IMR-90 (cell line): Measurements from ENCODE around the gene ITPR3. TPM values are rescaled to one million over a fixed set of nuclear protein-coding genes. Genes with fewer than 3 reads are reported as not detected.

Source experiments
- ATAC-seq: fragments of 200-7000 bp; cut with Tn5 transposase; 2 replicates; pipeline ENCODE4 v1.9.1; 2020; ENCODE audit warnings: low read depth, mild to moderate bottlenecking, moderate library complexity
- BruUV-seq: library from RNA; stranded (reverse); fragments of 400-500 nt; replicated peaks from 2 replicates; lab custom pipeline; 2021; lab: Mats Ljungman, UMichigan
- CTCF ChIA-PET: fragments of 300-600 bp; formaldehyde crosslinking; extraction: SDS; loops from one replicate; lab custom pipeline; 2021; ENCODE audit warnings: antibody characterized with exemption; lab: Yijun Ruan, JAX
- POLR2A ChIA-PET: fragments of 300-600 bp; sonication (Branson Sonifier 250); formaldehyde crosslinking; loops from one replicate; lab custom pipeline; 2022; ENCODE audit warnings: antibody characterized with exemption; ENCODE audit not compliant: unreplicated experiment; lab: Charles Lee
- DNase-seq: peaks from one replicate; pipeline ENCODE4 v3.0.0; 2013
- H2AFZ ChIP-seq: replicated peaks from 2 replicates; pipeline ENCODE3; 2013; ENCODE audit warnings: low read length, mild to moderate bottlenecking; ENCODE audit not compliant: poor library complexity
- H2AK5ac ChIP-seq: 2 replicates; pipeline ENCODE4 v1.6.1; 2013; ENCODE audit warnings: low read depth, low read length, inconsistent platforms
- H2AK9ac ChIP-seq: replicated peaks from 2 replicates; pipeline ENCODE3; 2013; ENCODE audit warnings: mild to moderate bottlenecking, low read depth, low read length, moderate library complexity; ENCODE audit not compliant: poor library complexity
- H2BK120ac ChIP-seq: 2 replicates; pipeline ENCODE4 v1.6.1; 2013; ENCODE audit warnings: low read depth, low read length, inconsistent platforms
- H2BK15ac ChIP-seq: 3 replicates; pipeline ENCODE4 v1.6.1; 2013; ENCODE audit warnings: low read depth, low read length, inconsistent platforms
- H2BK20ac ChIP-seq: 2 replicates; pipeline ENCODE4 v1.6.1; 2013; ENCODE audit warnings: low read depth, mild to moderate bottlenecking, inconsistent platforms, low read length, moderate library complexity
- H2BK5ac ChIP-seq: 2 replicates; pipeline ENCODE4 v1.6.1; 2013; ENCODE audit warnings: mild to moderate bottlenecking, low read depth, low read length, inconsistent platforms; ENCODE audit not compliant: poor library complexity, severe bottlenecking
- H3K14ac ChIP-seq: replicated peaks from 2 replicates; pipeline ENCODE4 v1.6.1; 2013; ENCODE audit warnings: low read depth, low read length, inconsistent platforms
- H3K18ac ChIP-seq: 2 replicates; pipeline ENCODE4 v1.6.1; 2013; ENCODE audit warnings: low read depth, low read length, control low read depth
- H3K23ac ChIP-seq: 2 replicates; pipeline ENCODE4 v1.6.1; 2013; ENCODE audit warnings: low read depth, low read length, inconsistent platforms
- H3K27ac ChIP-seq: 2 replicates; pipeline ENCODE4 v1.5.1; 2013; ENCODE audit warnings: mild to moderate bottlenecking, control low read depth, low read length; ENCODE audit not compliant: insufficient read depth
- H3K27me3 ChIP-seq: 2 replicates; pipeline ENCODE4 v1.6.1; 2013; ENCODE audit warnings: low read length; ENCODE audit not compliant: control insufficient read depth, insufficient read depth
- H3K36me3 ChIP-seq: 2 replicates; pipeline ENCODE4 v1.6.1; 2013; ENCODE audit warnings: low read length, mixed read lengths; ENCODE audit not compliant: control insufficient read depth, insufficient read depth
- H3K4ac ChIP-seq: 2 replicates; pipeline ENCODE4 v1.6.1; 2013; ENCODE audit warnings: low read depth, low read length, inconsistent platforms
- H3K4me1 ChIP-seq: 2 replicates; pipeline ENCODE4 v1.6.1; 2013; ENCODE audit warnings: low read length, mixed read lengths; ENCODE audit not compliant: control insufficient read depth, insufficient read depth
- H3K4me2 ChIP-seq: 2 replicates; pipeline ENCODE4 v1.6.1; 2013; ENCODE audit warnings: low read depth, mild to moderate bottlenecking, control low read depth, low read length, moderate library complexity
- H3K4me3 ChIP-seq: 2 replicates; pipeline ENCODE4 v1.5.1; 2013; ENCODE audit warnings: low read depth, mild to moderate bottlenecking, control low read depth, low read length, moderate library complexity; ENCODE audit not compliant: insufficient read depth
- H3K56ac ChIP-seq: 2 replicates; pipeline ENCODE4 v1.6.1; 2013; ENCODE audit warnings: low read length, inconsistent platforms; ENCODE audit not compliant: insufficient read depth; ENCODE audit errors: extremely low read depth
- H3K79me1 ChIP-seq, 2 experiments: 2 replicates each; pipeline ENCODE4 v1.6.1; 2013; ENCODE audit warnings: low read length in 2 of 2, inconsistent platforms in 1 of 2, low read depth in 1 of 2
- H3K9ac ChIP-seq: 2 replicates; pipeline ENCODE4 v1.6.1; 2013; ENCODE audit warnings: low read depth, low read length, control low read depth
- H3K9me1 ChIP-seq: 2 replicates; pipeline ENCODE4 v1.6.1; 2013; ENCODE audit warnings: low read length, inconsistent platforms; ENCODE audit not compliant: insufficient read depth
- H3K9me3 ChIP-seq: 2 replicates; pipeline ENCODE4 v1.6.1; 2013; ENCODE audit warnings: low read length; ENCODE audit not compliant: control insufficient read depth, insufficient read depth
- H4K20me1 ChIP-seq: 2 replicates; pipeline ENCODE4 v1.6.1; 2013; ENCODE audit warnings: low read length, inconsistent platforms; ENCODE audit not compliant: insufficient read depth
- H4K5ac ChIP-seq: 2 replicates; pipeline ENCODE4 v1.6.1; 2013; ENCODE audit warnings: mild to moderate bottlenecking, low read depth, low read length, control low read depth
- H4K8ac ChIP-seq, 2 experiments: 2 replicates each; pipeline ENCODE4 v1.6.1; 2013; ENCODE audit warnings: low read depth in 2 of 2, low read length in 2 of 2, control low read depth in 1 of 2, inconsistent platforms in 1 of 2
- H4K91ac ChIP-seq: 2 replicates; pipeline ENCODE4 v1.6.1; 2013; ENCODE audit warnings: low read depth, low read length, inconsistent platforms; ENCODE audit not compliant: insufficient read depth
- BHLHE40 ChIP-seq: fragments of 150-350 bp; IDR thresholded peaks from 2 replicates; pipeline ENCODE4 v1.6.1; 2016; ENCODE audit warnings: mild to moderate bottlenecking, low read depth, low read length
- CEBPB ChIP-seq: IDR thresholded peaks from 2 replicates; pipeline ENCODE4 v1.6.1; 2012; ENCODE audit warnings: low read depth, low read length, improper control_type of control experiment
- CHD1 ChIP-seq: IDR thresholded peaks from 2 replicates; pipeline ENCODE4 v1.6.1; 2012; ENCODE audit warnings: low read depth, low read length, improper control_type of control experiment
- MAFK ChIP-seq: IDR thresholded peaks from 2 replicates; pipeline ENCODE4 v1.6.1; 2012; ENCODE audit warnings: low read depth, low read length, improper control_type of control experiment
- MAZ ChIP-seq: IDR thresholded peaks from 2 replicates; pipeline ENCODE4 v1.6.1; 2012; ENCODE audit warnings: low read depth, mild to moderate bottlenecking, low read length, improper control_type of control experiment, moderate library complexity, borderline replicate concordance
- MXI1 ChIP-seq: IDR thresholded peaks from 2 replicates; pipeline ENCODE4 v1.6.1; 2012; ENCODE audit warnings: low read depth, mild to moderate bottlenecking, low read length, moderate library complexity, borderline replicate concordance
- NFE2L2 ChIP-seq: fragments of 150-350 bp; IDR thresholded peaks from 2 replicates; pipeline ENCODE4 v1.6.1; 2016; ENCODE audit warnings: low read depth, mild to moderate bottlenecking, low read length
- POLR2A ChIP-seq: IDR thresholded peaks from 2 replicates; pipeline ENCODE4 v1.6.1; 2012; ENCODE audit warnings: mild to moderate bottlenecking, low read depth, low read length
- RAD21 ChIP-seq: IDR thresholded peaks from 2 replicates; pipeline ENCODE4 v1.6.1; 2012; ENCODE audit warnings: low read length, improper control_type of control experiment
- RCOR1 ChIP-seq: IDR thresholded peaks from 2 replicates; pipeline ENCODE4 v1.6.1; 2012; ENCODE audit warnings: mild to moderate bottlenecking, low read length, improper control_type of control experiment; ENCODE audit not compliant: insufficient replicate concordance
- RFX5 ChIP-seq: IDR thresholded peaks from 2 replicates; pipeline ENCODE4 v1.8.0; 2012; ENCODE audit warnings: low read depth, mild to moderate bottlenecking, low read length, moderate library complexity
- SMC3 ChIP-seq: fragments of 150-350 bp; IDR thresholded peaks from 2 replicates; pipeline ENCODE4 v1.6.1; 2016; ENCODE audit warnings: low read depth, mild to moderate bottlenecking, antibody characterized with exemption, low read length, moderate library complexity
- WGBS, 2 experiments: methylation state at CpG; one replicate each; pipeline versions ENCODE4 v1.1.5 to v1.1.7; 2013; ENCODE audit warnings: missing lambda C conversion rate in 2 of 2; ENCODE audit not compliant: insufficient read length in 1 of 2; ENCODE audit errors: extremely low coverage in 2 of 2; 5-methylcytosine and 5-hydroxymethylcytosine counted together
- dilution Hi-C: fragments of 300-500 bp; cut with HindIII; formaldehyde crosslinking; loops from one replicate; pipeline ENCODE4 v1.14.3; 2018; ENCODE audit warnings: low sequenced_read_pairs; ENCODE audit not compliant: unreplicated experiment
- in situ Hi-C: fragments of 300-500 bp; cut with MboI; formaldehyde crosslinking; loops from 3 replicates; pipeline ENCODE4 v1.14.3; 2019; ENCODE audit warnings: low sequenced_read_pairs, inconsistent platforms, mixed read lengths
- intact Hi-C: fragments of 100-400 bp; cut with micrococcal nuclease; formaldehyde crosslinking; loops from 2 replicates; pipeline ENCODE4 v1.10.0; 2022
- polyA plus RNA-seq, 3 experiments: library from polyadenylated mRNA; depleted of rRNA; stranded (reverse); fragments of >200 nt; gene quantifications; 2 replicates each; pipeline ENCODE4 v1.2.3, GENCODE V29; 2012; ENCODE audit warnings: low replicate concordance in 1 of 3
- total RNA-seq: library from RNA; depleted of rRNA; stranded (reverse); fragments of >200 nt; gene quantifications from 2 replicates; pipeline ENCODE4 v1.2.3, GENCODE V29; 2012
- TF ChIP-seq, protein P1 (sequence below): fragments of 150-350 bp; IDR thresholded peaks from 2 replicates; pipeline ENCODE4 v1.6.1; 2017; ENCODE audit warnings: mild to moderate bottlenecking, antibody characterized with exemption, low read length, low read depth
- TF ChIP-seq, protein P2 (sequence below): conservative IDR thresholded peaks from 2 replicates; pipeline ENCODE4 v1.5.1; 2012; ENCODE audit warnings: mild to moderate bottlenecking, low read depth, low read length, improper control_type of control experiment
- TF ChIP-seq, protein P3 (sequence below): fragments of 150-350 bp; IDR thresholded peaks from 2 replicates; pipeline ENCODE4 v1.6.1; 2016; ENCODE audit warnings: low read depth, mild to moderate bottlenecking, low read length, moderate library complexity, borderline replicate concordance

The ITPR3 gene
- total and polyA plus RNA-seq, 2 of the 4 experiments (the other 2 are of a cell fraction) = 1.6 to 3.7 TPM

DNA sequence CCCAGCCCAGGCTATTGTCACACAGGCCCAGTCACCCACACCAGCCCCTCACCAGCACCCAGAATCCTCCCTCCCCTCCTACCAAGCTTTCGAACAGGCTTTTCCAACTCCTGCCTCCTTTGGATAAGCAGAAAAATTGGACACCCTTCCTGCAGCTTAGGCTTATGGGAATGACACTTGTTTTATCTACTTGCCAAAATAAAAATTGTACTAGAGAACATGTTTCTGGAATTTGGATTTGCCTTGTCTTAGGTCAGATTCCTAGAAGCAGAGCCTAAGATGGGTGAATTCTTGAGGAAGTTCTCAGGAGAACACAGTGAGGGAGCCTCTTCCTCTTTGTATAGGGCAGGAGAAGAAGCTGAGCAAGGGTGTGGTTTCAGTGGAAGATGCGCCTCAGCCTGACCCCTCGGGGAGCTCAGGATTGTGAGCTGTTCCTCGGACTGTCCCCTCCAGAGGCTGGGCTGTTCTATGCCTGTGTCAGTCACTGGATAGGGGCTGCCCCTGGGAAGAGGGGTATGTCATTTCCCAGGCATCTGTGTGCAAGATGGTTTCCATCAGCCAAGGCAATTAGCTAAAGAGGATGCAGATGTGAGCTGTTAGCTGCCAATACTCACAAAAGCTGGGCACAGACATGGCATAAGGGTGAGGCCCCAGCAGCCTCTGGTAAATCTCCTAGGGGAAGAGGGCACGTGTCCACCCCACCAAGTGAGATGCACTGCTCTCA is 33.9 kb downstream of the ITPR3 start:
- ATAC-seq (peak; percentile 49; the same call in 1 of the 2 replicates), DNase-seq (no peak)
- H2AK5ac ChIP-seq = no peak overlapping the region
- H4K8ac ChIP-seq = no peak overlapping the region
- no peak overlapping the region for H4K91ac ChIP-seq
- no peak overlapping the region for H3K18ac ChIP-seq
- dilution Hi-C loops (no loop called here), in situ Hi-C loops (no loop called here), intact Hi-C loops (no loop called here)
- H3K27ac ChIP-seq = no peak overlapping the region
- H3K9me1 ChIP-seq = peaks cover 4% of the 10 kb centered on the region; the same call in 1 of the 2 replicates
- no peak overlapping the region for H2BK20ac ChIP-seq
- H3K4me1 ChIP-seq = no peaks in the 10 kb centered on the region
- ChIA-PET POLR2A (no interaction called here), CTCF (interaction anchor here (0.8 kb wide), 1 partner anchor 18 kb away, joined by 3 read pairs; no protein-coding TSS in a partner anchor)
- no peak overlapping the region for H2BK15ac ChIP-seq
- no peaks in the 10 kb centered on the region for H3K9me3 ChIP-seq
- H3K9ac ChIP-seq = no peak overlapping the region
- H2AK9ac ChIP-seq = no peak overlapping the region
- no peaks in the 10 kb centered on the region for H3K36me3 ChIP-seq
- H2BK120ac ChIP-seq = no peak overlapping the region
- no peak overlapping the region for H3K4ac ChIP-seq
- no peak overlapping the region for H3K4me2 ChIP-seq
- no peak overlapping the region for H3K14ac ChIP-seq
- 61% methylated on average over 3 of the region's 5 CpGs; no CpG with 5 or more reads in 1 of the 2 experiments for WGBS, 2 experiments
- H3K56ac ChIP-seq = no peak overlapping the region
- H3K79me1 ChIP-seq = no peaks in the 10 kb centered on the region
- H2BK5ac ChIP-seq = no peak overlapping the region
- H3K23ac ChIP-seq = no peak overlapping the region
- no peak overlapping the region for H3K4me3 ChIP-seq
- no peak overlapping the region for H2AFZ ChIP-seq
- no peaks in the 10 kb centered on the region for H4K20me1 ChIP-seq
- H3K27me3 ChIP-seq = no peaks in the 10 kb centered on the region
- no peak overlapping the region for H4K5ac ChIP-seq
- BruUV-seq = no TSS peak
- TF ChIP-seq RFX5 (no peak), MAZ (no peak), MAFK (no peak), MXI1 (no peak), CEBPB (no peak), SMC3 (no peak), NFE2L2 (no peak), POLR2A (no peak), RAD21 (no peak), CHD1 (no peak), RCOR1 (no peak), BHLHE40 (no peak)
- TF ChIP-seq, protein P1, sequence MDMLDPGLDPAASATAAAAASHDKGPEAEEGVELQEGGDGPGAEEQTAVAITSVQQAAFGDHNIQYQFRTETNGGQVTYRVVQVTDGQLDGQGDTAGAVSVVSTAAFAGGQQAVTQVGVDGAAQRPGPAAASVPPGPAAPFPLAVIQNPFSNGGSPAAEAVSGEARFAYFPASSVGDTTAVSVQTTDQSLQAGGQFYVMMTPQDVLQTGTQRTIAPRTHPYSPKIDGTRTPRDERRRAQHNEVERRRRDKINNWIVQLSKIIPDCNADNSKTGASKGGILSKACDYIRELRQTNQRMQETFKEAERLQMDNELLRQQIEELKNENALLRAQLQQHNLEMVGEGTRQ = no peak
- TF ChIP-seq, protein P2, sequence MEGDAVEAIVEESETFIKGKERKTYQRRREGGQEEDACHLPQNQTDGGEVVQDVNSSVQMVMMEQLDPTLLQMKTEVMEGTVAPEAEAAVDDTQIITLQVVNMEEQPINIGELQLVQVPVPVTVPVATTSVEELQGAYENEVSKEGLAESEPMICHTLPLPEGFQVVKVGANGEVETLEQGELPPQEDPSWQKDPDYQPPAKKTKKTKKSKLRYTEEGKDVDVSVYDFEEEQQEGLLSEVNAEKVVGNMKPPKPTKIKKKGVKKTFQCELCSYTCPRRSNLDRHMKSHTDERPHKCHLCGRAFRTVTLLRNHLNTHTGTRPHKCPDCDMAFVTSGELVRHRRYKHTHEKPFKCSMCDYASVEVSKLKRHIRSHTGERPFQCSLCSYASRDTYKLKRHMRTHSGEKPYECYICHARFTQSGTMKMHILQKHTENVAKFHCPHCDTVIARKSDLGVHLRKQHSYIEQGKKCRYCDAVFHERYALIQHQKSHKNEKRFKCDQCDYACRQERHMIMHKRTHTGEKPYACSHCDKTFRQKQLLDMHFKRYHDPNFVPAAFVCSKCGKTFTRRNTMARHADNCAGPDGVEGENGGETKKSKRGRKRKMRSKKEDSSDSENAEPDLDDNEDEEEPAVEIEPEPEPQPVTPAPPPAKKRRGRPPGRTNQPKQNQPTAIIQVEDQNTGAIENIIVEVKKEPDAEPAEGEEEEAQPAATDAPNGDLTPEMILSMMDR = no peak
- TF ChIP-seq, protein P3, sequence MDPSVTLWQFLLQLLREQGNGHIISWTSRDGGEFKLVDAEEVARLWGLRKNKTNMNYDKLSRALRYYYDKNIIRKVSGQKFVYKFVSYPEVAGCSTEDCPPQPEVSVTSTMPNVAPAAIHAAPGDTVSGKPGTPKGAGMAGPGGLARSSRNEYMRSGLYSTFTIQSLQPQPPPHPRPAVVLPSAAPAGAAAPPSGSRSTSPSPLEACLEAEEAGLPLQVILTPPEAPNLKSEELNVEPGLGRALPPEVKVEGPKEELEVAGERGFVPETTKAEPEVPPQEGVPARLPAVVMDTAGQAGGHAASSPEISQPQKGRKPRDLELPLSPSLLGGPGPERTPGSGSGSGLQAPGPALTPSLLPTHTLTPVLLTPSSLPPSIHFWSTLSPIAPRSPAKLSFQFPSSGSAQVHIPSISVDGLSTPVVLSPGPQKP = no peak
